Measurements from ENCODE around the gene GCNT2.

- TF ChIP-seq POLR2A (IDR thresholded peaks at IDR 0.05) (no peak), POLR2AphosphoS5 (IDR thresholded peaks at IDR 0.05) (no peak)
Observed at GRCh38 chr6:10659699-10660348, 138.7 kb downstream of the GCNT2 start.

Measured in gastroesophageal sphincter (tissue), 2 donors.